Natural killer cell (primary cell): ENCODE measurements around the gene CCNQ. TPM values are rescaled to one million over a fixed set of nuclear protein-coding genes. Genes with fewer than 3 reads are reported as not detected.

Experiments used
- ATAC-seq, 3 donors: fragments of 150-1000 bp in 2 of 3; fragments of 200-7000 bp in 1 of 3; cut with Tn5 transposase; 1 replicate in 1 of 3; 2 replicates in 2 of 3; pipeline ENCODE4 v1.10.0; 2021; ENCODE audit warnings: mild to moderate bottlenecking in 2 of 3, moderate library complexity in 2 of 3
- DNase-seq, 2 donors: peaks; one replicate each; pipeline versions ENCODE4 v3.0.0 to v3.0.0-alpha.2; 2013 to 2021; ENCODE audit warnings: mixed read lengths in 1 of 2
- H3K27ac ChIP-seq: one replicate; pipeline ENCODE4 v1.5.1; 2013; ENCODE audit warnings: mild to moderate bottlenecking, low read length
- H3K27me3 ChIP-seq: one replicate; pipeline ENCODE4 v1.6.1; 2013; ENCODE audit warnings: low read length; ENCODE audit not compliant: control insufficient read depth, insufficient read depth
- H3K36me3 ChIP-seq: one replicate; pipeline ENCODE4 v1.6.1; 2013; ENCODE audit warnings: low read length; ENCODE audit not compliant: control insufficient read depth, insufficient read depth
- H3K4me1 ChIP-seq: one replicate; pipeline ENCODE4 v1.6.1; 2013; ENCODE audit warnings: low read length; ENCODE audit not compliant: control insufficient read depth, insufficient read depth
- H3K4me3 ChIP-seq: one replicate; pipeline ENCODE4 v1.5.1; 2013; ENCODE audit warnings: low read length
- H3K9me3 ChIP-seq: one replicate; pipeline ENCODE4 v1.6.1; 2013; ENCODE audit warnings: low read length; ENCODE audit not compliant: control insufficient read depth, insufficient read depth
- H3K27ac Mint-ChIP-seq, 2 donors: one replicate each; pipeline ENCODE4 v1.8.0; 2022; ENCODE audit warnings: mild to moderate bottlenecking in 2 of 2, mixed read lengths in 2 of 2, moderate library complexity in 1 of 2
- H3K27me3 Mint-ChIP-seq, 2 donors: one replicate each; pipeline ENCODE4 v1.8.0; 2022; ENCODE audit warnings: low read depth in 2 of 2, mixed read lengths in 2 of 2
- H3K36me3 Mint-ChIP-seq: one replicate; pipeline ENCODE4 v1.8.0; 2022; ENCODE audit warnings: mixed read lengths
- H3K4me1 Mint-ChIP-seq, 2 donors: one replicate each; pipeline ENCODE4 v1.8.0; 2022; ENCODE audit warnings: mixed read lengths in 2 of 2
- H3K4me3 Mint-ChIP-seq: one replicate; pipeline ENCODE4 v1.8.0; 2022; ENCODE audit warnings: mild to moderate bottlenecking, moderate library complexity, mixed read lengths
- H3K9me3 Mint-ChIP-seq, 2 donors: one replicate each; pipeline ENCODE4 v1.8.0; 2022; ENCODE audit warnings: mixed read lengths in 2 of 2
- CTCF ChIP-seq: fragments of 200-600 bp; IDR thresholded peaks from one replicate; pipeline ENCODE4 v1.8.0; 2022; ENCODE audit warnings: antibody characterized with exemption
- WGBS: methylation state at CpG from one replicate; pipeline ENCODE4 v1.1.7; 2013; ENCODE audit warnings: missing lambda C conversion rate; ENCODE audit not compliant: insufficient coverage; 5-methylcytosine and 5-hydroxymethylcytosine counted together
- intact Hi-C: fragments of 100-400 bp; cut with micrococcal nuclease; formaldehyde crosslinking; loops from one replicate; pipeline ENCODE4 v1.14.2; 2022
- total RNA-seq, 4 donors: library from RNA; stranded (reverse); fragments of 120-200 nt in 1 of 4; gene quantifications; one replicate each; pipeline versions ENCODE4 v1.2.3 to v1.2.4, GENCODE V29; 2013 to 2022

The CCNQ gene
- total RNA-seq, 3 donors from 2014 or later (not counting 1 experiment from before 2014, with no cell fraction given): 9.0 to 17.2 (median 12.5) TPM

GRCh38 chrX:153633048-153633447 is 34.1 kb upstream of the CCNQ start:
- DNase-seq: no peak
- WGBS: 88% methylated on average over 14 of the region's 14 CpGs
- Mint-ChIP-seq H3K9me3 (no peaks in the 10 kb centered on the region), H3K4me1 (no peaks in the 10 kb centered on the region), H3K36me3 (no peaks in the 10 kb centered on the region), H3K4me3 (no peak overlapping the region), H3K27me3 (peaks cover 2 to 7% of the 10 kb centered on the region in 2 donors), H3K27ac (no peak overlapping the region)
- Histone ChIP-seq H3K27me3 (no peaks in the 10 kb centered on the region), H3K9me3 (no peaks in the 10 kb centered on the region), H3K27ac (no peak overlapping the region), H3K4me1 (no peaks in the 10 kb centered on the region), H3K36me3 (no peaks in the 10 kb centered on the region), H3K4me3 (no peak overlapping the region)
- intact Hi-C loops: no loop called here
- TF ChIP-seq CTCF: no peak
- no peak for ATAC-seq

GRCh38 chrX:153632595-153632946 is 33.6 kb upstream of the CCNQ start:
- DNase-seq: no peak
- Mint-ChIP-seq H3K9me3 (no peaks in the 10 kb centered on the region), H3K4me3 (no peak overlapping the region), H3K27ac (no peak overlapping the region), H3K4me1 (no peaks in the 10 kb centered on the region), H3K36me3 (no peaks in the 10 kb centered on the region), H3K27me3 (peaks cover 2 to 7% of the 10 kb centered on the region in 2 donors)
- Histone ChIP-seq H3K36me3 (no peaks in the 10 kb centered on the region), H3K9me3 (no peaks in the 10 kb centered on the region), H3K4me1 (no peaks in the 10 kb centered on the region), H3K4me3 (no peak overlapping the region), H3K27ac (no peak overlapping the region), H3K27me3 (no peaks in the 10 kb centered on the region)
- 94% methylated on average over 6 of the region's 7 CpGs for WGBS
- ATAC-seq: no peak
- intact Hi-C loops: no loop called here
- TF ChIP-seq CTCF: no peak

- Histone ChIP-seq H3K4me1 (no peaks in the 10 kb centered on the region), H3K4me3 (no peak overlapping the region), H3K27me3 (no peaks in the 10 kb centered on the region), H3K27ac (no peak overlapping the region), H3K36me3 (no peaks in the 10 kb centered on the region), H3K9me3 (no peaks in the 10 kb centered on the region)
- DNase-seq: no peak
- no peaks in the 10 kb centered on the region for H3K4me1 Mint-ChIP-seq
- no peak overlapping the region for H3K27ac Mint-ChIP-seq
- no peak overlapping the region for H3K4me3 Mint-ChIP-seq
- intact Hi-C loops: no loop called here
- no peak for TF ChIP-seq CTCF
- H3K36me3 Mint-ChIP-seq: no peaks in the 10 kb centered on the region
- peaks cover 2 to 7% of the 10 kb centered on the region in 2 donors for H3K27me3 Mint-ChIP-seq
- no peak for ATAC-seq
- WGBS: 92% methylated on average over 13 of the region's 19 CpGs
- H3K9me3 Mint-ChIP-seq: no peaks in the 10 kb centered on the region
These were observed 33.1 kb upstream of the CCNQ start for GRCh38 chrX:153631907-153632594.

GRCh38 chrX:153631346-153631745 is 32.4 kb upstream of the CCNQ start:
- no peak overlapping the region for H3K27ac Mint-ChIP-seq
- intact Hi-C loops: no loop called here
- H3K27me3 ChIP-seq: no peaks in the 10 kb centered on the region
- DNase-seq: no peak
- no peaks in the 10 kb centered on the region for H3K9me3 Mint-ChIP-seq
- no peaks in the 10 kb centered on the region for H3K4me1 Mint-ChIP-seq
- no peaks in the 10 kb centered on the region for H3K36me3 ChIP-seq
- H3K27me3 Mint-ChIP-seq: peaks cover 2 to 7% of the 10 kb centered on the region in 2 donors
- WGBS: 98% methylated on average over 2 of the region's 2 CpGs
- no peaks in the 10 kb centered on the region for H3K36me3 Mint-ChIP-seq
- H3K9me3 ChIP-seq: no peaks in the 10 kb centered on the region
- no peak overlapping the region for H3K4me3 ChIP-seq
- H3K4me3 Mint-ChIP-seq: no peak overlapping the region
- no peak for ATAC-seq
- TF ChIP-seq CTCF: no peak
- H3K27ac ChIP-seq: no peak overlapping the region
- no peaks in the 10 kb centered on the region for H3K4me1 ChIP-seq
